CD8-positive, alpha-beta memory T cell (primary cell): ENCODE data around the gene SLC4A1AP. TPM values are rescaled to one million over a fixed set of nuclear protein-coding genes. Genes with fewer than 3 reads are reported as not detected.
A peak's percentile ranks its signal among the peaks of the same experiment; 100 is the strongest.

Source experiments
- CTCF ChIA-PET: fragments of 350-600 bp; sonication (Branson Sonifier 250); formaldehyde crosslinking; loops from one replicate; lab custom pipeline; 2021; ENCODE audit warnings: antibody characterized with exemption; lab: Charles Lee
- POLR2A ChIA-PET: fragments of 350-600 bp; sonication (Branson Sonifier 250); formaldehyde crosslinking; loops from one replicate; lab custom pipeline; 2021; ENCODE audit warnings: antibody characterized with exemption; lab: Charles Lee
- DNase-seq, 5 donors: peaks; one replicate each; pipeline versions ENCODE4 v3.0.0 to v3.0.0-alpha.2; 2020 to 2022; ENCODE audit warnings: mixed read lengths in 1 of 5
- H3K27ac ChIP-seq: one replicate; pipeline ENCODE4 v1.7.0; 2013; ENCODE audit warnings: low read depth, mild to moderate bottlenecking, low read length, moderate library complexity
- H3K27me3 ChIP-seq: 2 replicates; pipeline ENCODE4 v1.7.0; 2013; ENCODE audit warnings: low read length, mild to moderate bottlenecking; ENCODE audit not compliant: insufficient read depth, poor library complexity, severe bottlenecking
- H3K36me3 ChIP-seq: 2 replicates; pipeline ENCODE4 v1.7.0; 2013; ENCODE audit warnings: mild to moderate bottlenecking, low read length, moderate library complexity; ENCODE audit not compliant: insufficient read depth
- H3K4me1 ChIP-seq: 2 replicates; pipeline ENCODE4 v1.7.0; 2013; ENCODE audit warnings: mild to moderate bottlenecking, low read length, moderate library complexity; ENCODE audit not compliant: insufficient read depth
- H3K4me3 ChIP-seq: 2 replicates; pipeline ENCODE4 v1.7.0; 2013; ENCODE audit warnings: mild to moderate bottlenecking, low read length
- H3K9me3 ChIP-seq: 2 replicates; pipeline ENCODE4 v1.7.0; 2013; ENCODE audit warnings: mild to moderate bottlenecking, low read length
- H3K27ac Mint-ChIP-seq, 8 donors: one replicate each; pipeline ENCODE4 v1.8.0; 2020 to 2021; ENCODE audit warnings: mixed read lengths in 8 of 8, mild to moderate bottlenecking in 6 of 8, inconsistent platforms in 3 of 8, moderate library complexity in 3 of 8
- H3K27me3 Mint-ChIP-seq, 2 donors: one replicate each; pipeline ENCODE4 v1.8.0; 2020 to 2021; ENCODE audit warnings: mixed read lengths in 2 of 2, mild to moderate bottlenecking in 1 of 2, moderate library complexity in 1 of 2
- H3K36me3 Mint-ChIP-seq, 3 donors: one replicate each; pipeline ENCODE4 v1.8.0; 2020 to 2021; ENCODE audit warnings: mixed read lengths in 3 of 3, inconsistent platforms in 1 of 3, mild to moderate bottlenecking in 1 of 3
- H3K4me1 Mint-ChIP-seq, 3 donors: one replicate each; pipeline ENCODE4 v1.8.0; 2020 to 2021; ENCODE audit warnings: mixed read lengths in 3 of 3, inconsistent platforms in 1 of 3, mild to moderate bottlenecking in 1 of 3
- H3K4me3 Mint-ChIP-seq, 7 donors: one replicate each; pipeline ENCODE4 v1.8.0; 2020 to 2021; ENCODE audit warnings: mixed read lengths in 7 of 7, mild to moderate bottlenecking in 6 of 7, moderate library complexity in 4 of 7, inconsistent platforms in 2 of 7
- H3K9me3 Mint-ChIP-seq, 5 donors: one replicate each; pipeline ENCODE4 v1.8.0; 2020 to 2022; ENCODE audit warnings: mixed read lengths in 5 of 5, mild to moderate bottlenecking in 3 of 5, moderate library complexity in 2 of 5, inconsistent platforms in 1 of 5
- polyA plus RNA-seq: library from polyadenylated mRNA; unstranded; fragments of 300-500 nt; fragmentation: Illumina TruSeq; gene quantifications from one replicate; pipeline ENCODE4 v1.2.3, GENCODE V29; 2021
- total RNA-seq, 2 experiments: library from RNA; stranded (reverse); gene quantifications; one replicate each; pipeline ENCODE4 v1.2.3, GENCODE V29; 2021

The SLC4A1AP gene
- total and polyA plus RNA-seq, 3 experiments from 2014 or later, result 28.6 to 29.6 (median 29.1) TPM

- Mint-ChIP-seq H3K9me3 (no peaks in the 10 kb centered on the region), H3K27me3 (no peaks in the 10 kb centered on the region), H3K4me1 (peaks cover 0 to 7% (median 7%) of the 10 kb centered on the region in 3 donors), H3K36me3 (peaks cover 0 to 90% (median 18%) of the 10 kb centered on the region in 3 donors), H3K4me3 (no peak overlapping the region), H3K27ac (peak overlapping the region in 3 of 8 donors; percentile 13 to 37 (median 27))
- DNase-seq, result no peak
- no peaks in the 10 kb centered on the region for H3K4me1 ChIP-seq
- peaks cover 52% of the 10 kb centered on the region for H3K36me3 ChIP-seq
- no peak overlapping the region for H3K27ac ChIP-seq
- CTCF ChIA-PET, result no interaction called here
- no peaks in the 10 kb centered on the region for H3K27me3 ChIP-seq
- H3K4me3 ChIP-seq, result no peak overlapping the region
- POLR2A ChIA-PET, result no interaction called here
- no peaks in the 10 kb centered on the region for H3K9me3 ChIP-seq
These were observed 10.3 kb upstream of the SLC4A1AP start for GRCh38 chr2:27653397-27653796.

DNA sequence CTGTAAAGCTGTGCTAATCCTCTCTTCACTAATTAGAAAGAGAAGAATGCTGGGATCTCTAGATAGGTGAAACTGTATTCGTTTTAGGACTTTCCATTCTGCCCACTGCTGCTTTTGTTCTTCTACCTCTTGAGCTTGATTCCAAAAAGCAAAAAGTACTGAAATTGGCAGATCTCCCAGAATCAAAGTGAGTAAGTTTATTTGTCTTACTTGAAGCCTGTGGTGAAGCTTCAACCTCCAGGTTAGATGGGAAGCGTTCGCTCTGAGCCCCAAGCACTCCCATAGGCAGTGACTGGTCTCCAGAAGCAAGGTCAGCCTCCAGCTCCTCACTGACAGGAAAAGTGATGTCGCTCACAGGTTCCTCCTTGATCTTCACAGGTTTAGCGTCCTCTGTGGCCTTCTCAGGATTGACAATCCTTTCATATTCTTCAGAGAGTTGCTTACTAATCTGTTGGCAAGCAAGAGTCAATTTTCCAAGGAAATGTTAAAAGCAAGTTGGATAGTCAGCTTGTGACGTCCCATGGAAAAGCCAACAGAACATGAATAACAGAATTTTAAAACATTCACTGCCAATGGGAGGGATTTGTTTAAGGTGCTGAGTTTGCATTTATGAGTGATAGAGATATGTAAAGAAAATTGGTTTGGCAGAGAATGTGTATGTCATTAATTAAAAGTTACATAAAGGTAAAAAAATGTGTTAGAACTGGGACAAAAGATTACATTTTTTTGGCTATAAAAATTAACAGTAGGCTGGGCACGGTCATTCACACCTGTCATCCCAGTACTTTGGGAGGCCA, 8.3 kb upstream of the SLC4A1AP start:
- Histone ChIP-seq H3K4me3 (no peak overlapping the region), H3K36me3 (peaks cover 51% of the 10 kb centered on the region), H3K9me3 (no peaks in the 10 kb centered on the region), H3K27ac (no peak overlapping the region), H3K4me1 (peaks cover 7% of the 10 kb centered on the region), H3K27me3 (no peaks in the 10 kb centered on the region)
- CTCF ChIA-PET, result interaction anchor here (1.3 kb wide), 1 partner anchor 28 kb away, joined by 3 read pairs; no protein-coding TSS in a partner anchor
- Mint-ChIP-seq H3K4me3 (no peak overlapping the region), H3K4me1 (peaks cover 12 to 22% (median 18%) of the 10 kb centered on the region in 3 donors), H3K27me3 (no peaks in the 10 kb centered on the region), H3K9me3 (no peaks in the 10 kb centered on the region), H3K36me3 (peaks cover 7 to 90% (median 18%) of the 10 kb centered on the region in 3 donors), H3K27ac (peak overlapping the region in 1 of 8 donors; percentile 63)
- DNase-seq, result no peak
- POLR2A ChIA-PET, result no interaction called here

GRCh38 chr2:27661371-27661770, 2.3 kb upstream of the SLC4A1AP start:
- Mint-ChIP-seq H3K4me1 (peaks cover 57 to 68% (median 64%) of the 10 kb centered on the region in 3 donors), H3K4me3 (peak overlapping the region; percentile 27 to 100 (median 99)), H3K9me3 (no peaks in the 10 kb centered on the region), H3K36me3 (peaks cover 7 to 73% (median 21%) of the 10 kb centered on the region in 3 donors), H3K27me3 (peaks cover 0 to 1% of the 10 kb centered on the region in 2 donors), H3K27ac (peak overlapping the region in 4 of 8 donors; percentile 43 to 100 (median 86))
- H3K4me3 ChIP-seq, result no peak overlapping the region
- no peaks in the 10 kb centered on the region for H3K27me3 ChIP-seq
- peaks cover 40% of the 10 kb centered on the region for H3K4me1 ChIP-seq
- CTCF ChIA-PET, result interaction anchor here (1.1 kb wide), 1 partner anchor 7 kb away, joined by 3 read pairs; no protein-coding TSS in a partner anchor
- no peak for DNase-seq
- H3K9me3 ChIP-seq, result no peaks in the 10 kb centered on the region
- POLR2A ChIA-PET, result no interaction called here
- peaks cover 33% of the 10 kb centered on the region for H3K36me3 ChIP-seq
- H3K27ac ChIP-seq, result no peak overlapping the region

GRCh38 chr2:27664154-27664574, 475 bp downstream of the SLC4A1AP start:
- ChIA-PET CTCF (interaction anchor here (1.2 to 5.1 kb wide), 2 partner anchors 19 to 36 kb away, joined by 3 to 28 read pairs; no protein-coding TSS in a partner anchor), POLR2A (interaction anchor here (1.2 to 1.8 kb wide), 3 partner anchors 12 to 36 kb away, joined by 3 to 7 read pairs (median 4); partner anchors contain the start of gene GPN1)
- peaks cover 38% of the 10 kb centered on the region for H3K4me1 ChIP-seq
- no peak for DNase-seq
- H3K27me3 ChIP-seq, result no peaks in the 10 kb centered on the region
- H3K9me3 Mint-ChIP-seq, result no peaks in the 10 kb centered on the region
- peak overlapping the region; percentile 93 for H3K27ac ChIP-seq
- peaks cover 25% of the 10 kb centered on the region for H3K36me3 ChIP-seq
- peaks cover 53 to 68% (median 67%) of the 10 kb centered on the region in 3 donors for H3K4me1 Mint-ChIP-seq
- peak overlapping the region; percentile 95 to 100 (median 100) for H3K27ac Mint-ChIP-seq
- H3K4me3 Mint-ChIP-seq, result peak overlapping the region; percentile 94 to 100 (median 99)
- H3K27me3 Mint-ChIP-seq, result peaks cover 0 to 1% of the 10 kb centered on the region in 2 donors
- peak overlapping the region; percentile 100 for H3K4me3 ChIP-seq
- no peaks in the 10 kb centered on the region for H3K9me3 ChIP-seq
- H3K36me3 Mint-ChIP-seq, result peaks cover 11 to 72% (median 26%) of the 10 kb centered on the region in 3 donors

DNA sequence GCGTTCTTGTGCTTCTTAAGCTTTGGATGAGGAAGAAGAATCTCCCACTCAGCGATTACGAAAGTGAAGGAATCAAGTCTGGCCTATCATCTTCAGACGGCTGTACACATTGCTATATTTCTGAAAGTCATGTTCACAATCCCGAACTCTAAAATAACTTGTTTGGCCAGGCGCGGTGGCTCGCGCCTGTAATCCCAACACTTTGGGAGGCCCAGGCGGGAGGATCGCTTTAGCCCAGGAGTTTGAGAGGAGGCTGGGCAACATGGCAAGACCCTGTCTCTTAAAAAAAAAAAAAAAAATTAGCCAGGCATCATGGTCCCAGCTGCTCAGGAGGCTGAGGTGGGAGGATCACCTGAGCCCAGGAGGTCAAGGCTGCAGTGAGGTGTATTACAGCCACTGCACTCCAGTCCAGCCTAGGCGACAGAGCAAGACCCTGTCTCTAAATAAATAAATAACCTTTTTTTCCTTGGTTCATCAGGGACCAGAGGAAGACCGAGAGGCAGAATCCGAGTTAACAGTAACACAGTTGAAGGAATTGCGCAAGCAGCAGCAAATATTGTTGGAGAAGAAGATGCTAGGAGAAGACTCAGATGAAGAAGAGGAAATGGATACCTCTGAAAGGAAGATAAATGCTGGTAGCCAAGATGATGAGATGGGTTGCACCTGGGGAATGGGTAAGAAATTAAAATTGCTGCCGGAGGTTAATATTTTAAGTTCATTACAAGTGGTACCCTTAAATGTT, 1.1 kb downstream of the SLC4A1AP start:
- H3K36me3 ChIP-seq, result peaks cover 23% of the 10 kb centered on the region
- no peaks in the 10 kb centered on the region for H3K27me3 ChIP-seq
- ChIA-PET CTCF (interaction anchor here (5.1 kb wide), 1 partner anchor 18 kb away, joined by 28 read pairs; no protein-coding TSS in a partner anchor), POLR2A (interaction anchor here (0.6 to 1.8 kb wide), 2 partner anchors 18 to 35 kb away, joined by 3 to 7 read pairs; partner anchors contain the start of gene GPN1)
- H3K27ac ChIP-seq, result peak overlapping the region; percentile 93
- H3K4me1 ChIP-seq, result peaks cover 35% of the 10 kb centered on the region
- Mint-ChIP-seq H3K27me3 (peaks cover 0 to 1% of the 10 kb centered on the region in 2 donors), H3K36me3 (peaks cover 6 to 71% (median 23%) of the 10 kb centered on the region in 3 donors), H3K4me3 (peak overlapping the region; percentile 94 to 100 (median 99)), H3K27ac (peak overlapping the region in 7 of 8 donors; percentile 95 to 100 (median 100)), H3K9me3 (no peaks in the 10 kb centered on the region), H3K4me1 (peaks cover 47 to 61% (median 61%) of the 10 kb centered on the region in 3 donors)
- no peaks in the 10 kb centered on the region for H3K9me3 ChIP-seq
- peak overlapping the region; percentile 100 for H3K4me3 ChIP-seq
- no peak for DNase-seq

DNA sequence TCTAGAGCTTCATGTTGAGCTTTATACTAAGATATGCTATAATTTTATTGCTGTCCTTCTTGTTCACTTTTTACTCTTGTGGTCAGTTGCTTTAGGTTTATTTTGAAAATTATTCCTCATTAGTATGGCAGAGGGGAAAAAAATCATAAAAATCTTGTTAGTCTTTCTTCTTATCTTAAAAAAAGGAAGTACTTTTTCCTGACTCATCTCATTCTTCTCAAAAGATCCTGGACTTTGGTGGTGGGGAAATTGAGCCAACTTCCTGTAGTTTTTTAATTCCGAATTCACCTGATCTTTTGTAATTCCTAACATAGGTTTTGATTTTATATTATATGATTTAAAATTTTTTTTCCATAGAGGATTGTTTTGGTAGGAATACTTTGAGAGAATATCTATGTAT, 3.8 kb downstream of the SLC4A1AP start:
- H3K27ac Mint-ChIP-seq, result peak overlapping the region in 2 of 8 donors; percentile 8 to 78

GRCh38 chr2:27671235-27671634, 7.5 kb downstream of the SLC4A1AP start:
- Histone ChIP-seq H3K4me1 (no peaks in the 10 kb centered on the region), H3K27ac (no peak overlapping the region), H3K36me3 (peaks cover 22% of the 10 kb centered on the region), H3K27me3 (no peaks in the 10 kb centered on the region), H3K9me3 (no peaks in the 10 kb centered on the region), H3K4me3 (no peak overlapping the region)
- H3K4me1 Mint-ChIP-seq, result peaks cover 10 to 24% (median 19%) of the 10 kb centered on the region in 3 donors
- H3K27me3 Mint-ChIP-seq, result no peaks in the 10 kb centered on the region
- DNase-seq, result no peak
- H3K27ac Mint-ChIP-seq, result no peak overlapping the region
- ChIA-PET CTCF (no interaction called here), POLR2A (no interaction called here)
- peaks cover 9 to 75% (median 16%) of the 10 kb centered on the region in 3 donors for H3K36me3 Mint-ChIP-seq
- peak overlapping the region in 1 of 7 donors; percentile 48 for H3K4me3 Mint-ChIP-seq
- no peaks in the 10 kb centered on the region for H3K9me3 Mint-ChIP-seq

More for the DNA sequence above, 3.8 kb downstream of the SLC4A1AP start:
- Histone ChIP-seq H3K27ac (no peak overlapping the region), H3K4me1 (peaks cover 24% of the 10 kb centered on the region), H3K27me3 (no peaks in the 10 kb centered on the region), H3K9me3 (no peaks in the 10 kb centered on the region), H3K36me3 (peaks cover 13% of the 10 kb centered on the region), H3K4me3 (no peak overlapping the region)
- POLR2A ChIA-PET, result interaction anchor here (0.6 kb wide), 1 partner anchor 11 kb away, joined by 3 read pairs; no protein-coding TSS in a partner anchor
- DNase-seq, result no peak
- H3K36me3 Mint-ChIP-seq, result peaks cover 9 to 64% (median 17%) of the 10 kb centered on the region in 3 donors
- no peaks in the 10 kb centered on the region for H3K9me3 Mint-ChIP-seq
- H3K4me1 Mint-ChIP-seq, result peaks cover 34 to 54% (median 50%) of the 10 kb centered on the region in 3 donors
- CTCF ChIA-PET, result interaction anchor here (5.1 kb wide), 1 partner anchor 16 kb away, joined by 28 read pairs; no protein-coding TSS in a partner anchor
- peaks cover 0 to 1% of the 10 kb centered on the region in 2 donors for H3K27me3 Mint-ChIP-seq
- H3K4me3 Mint-ChIP-seq, result peak overlapping the region in 1 of 7 donors; percentile 79
